HEK293 (cell line): ENCODE data around the gene CD164.

ENCODE experiments used
- CTCF ChIA-PET: fragments of 350-600 bp; formaldehyde crosslinking; extraction: SDS; loops from one replicate; lab custom pipeline; 2021; ENCODE audit warnings: antibody characterized with exemption; lab: Yijun Ruan, JAX
- POLR2A ChIA-PET: fragments of 300-600 bp; formaldehyde crosslinking; extraction: SDS; loops from one replicate; lab custom pipeline; 2020; ENCODE audit warnings: antibody characterized with exemption, inconsistent platforms; lab: Yijun Ruan, JAX
- H3K27ac ChIP-seq: fragments of 200-500 bp; sonication (Bioruptor generic); 2 replicates; pipeline ENCODE4 v1.5.1; 2014; ENCODE audit warnings: low read depth, low read length, control low read depth, inconsistent platforms; ENCODE audit errors: extremely low read depth
- H3K36me3 ChIP-seq, 2 experiments: fragments of 200-500 bp in 1 of 2; sonication (Bioruptor generic) in 1 of 2; 1 replicate in 1 of 2; 2 replicates in 1 of 2; pipeline ENCODE4 v1.5.1; 2014 to 2017; ENCODE audit warnings: inconsistent platforms in 2 of 2, low read length in 2 of 2; ENCODE audit not compliant: control insufficient read depth in 2 of 2, insufficient read depth in 1 of 2
- H3K4me1 ChIP-seq: fragments of 200-500 bp; sonication (Bioruptor generic); 2 replicates; pipeline ENCODE4 v1.5.1; 2014; ENCODE audit warnings: mild to moderate bottlenecking, low read length, inconsistent platforms; ENCODE audit not compliant: control insufficient read depth, insufficient read depth
- H3K4me3 ChIP-seq: 2 replicates; pipeline ENCODE4 v1.5.1; 2011; ENCODE audit warnings: low read depth, mild to moderate bottlenecking, control low read depth, low read length, moderate library complexity
- H3K9me3 ChIP-seq: fragments of 200-500 bp; sonication (Bioruptor generic); 2 replicates; pipeline ENCODE4 v1.5.1; 2014; ENCODE audit warnings: low read depth, low read length, inconsistent platforms; ENCODE audit not compliant: control insufficient read depth, insufficient read depth
- GLI4 ChIP-seq: fragments of 450-650 bp; formaldehyde crosslinking; IDR thresholded peaks from 2 replicates; pipeline ENCODE4 v1.5.1; 2016; ENCODE audit warnings: missing biosample characterization, missing genetic modification characterization
- GLIS1 ChIP-seq: fragments of 450-650 bp; formaldehyde crosslinking; IDR thresholded peaks from 2 replicates; pipeline ENCODE4 v1.5.1; 2016; ENCODE audit warnings: missing biosample characterization, missing genetic modification characterization
- KLF10 ChIP-seq: fragments of 450-650 bp; IDR thresholded peaks from 2 replicates; pipeline ENCODE4 v1.5.1; 2018; ENCODE audit warnings: missing biosample characterization, mild to moderate bottlenecking, missing genetic modification characterization
- MEIS1 ChIP-seq: sonication (generic); formaldehyde crosslinking; IDR thresholded peaks from 2 replicates; pipeline ENCODE4 v1.8.1; 2022; ENCODE audit warnings: missing genetic modification reagents, mild to moderate bottlenecking, borderline replicate concordance
- REPIN1 ChIP-seq: fragments of 450-650 bp; formaldehyde crosslinking; IDR thresholded peaks from 2 replicates; pipeline ENCODE4 v1.5.1; 2017; ENCODE audit warnings: missing biosample characterization, missing genetic modification characterization, low read depth
- SP2 ChIP-seq: fragments of 450-650 bp; formaldehyde crosslinking; IDR thresholded peaks from 2 replicates; pipeline ENCODE4 v1.5.1; 2016; ENCODE audit warnings: missing biosample characterization, missing genetic modification characterization
- YY1 ChIP-seq: fragments of 450-650 bp; formaldehyde crosslinking; IDR thresholded peaks from 2 replicates; pipeline ENCODE4 v1.5.1; 2018; ENCODE audit warnings: missing biosample characterization, missing genetic modification characterization
- ZFP37 ChIP-seq: fragments of 450-650 bp; formaldehyde crosslinking; IDR thresholded peaks from 2 replicates; pipeline ENCODE4 v1.5.1; 2016; ENCODE audit warnings: missing biosample characterization, missing genetic modification characterization
- ZNF146 ChIP-seq: fragments of 450-650 bp; formaldehyde crosslinking; IDR thresholded peaks from 2 replicates; pipeline ENCODE4 v1.5.1; 2016; ENCODE audit warnings: missing biosample characterization, missing genetic modification characterization
- ZNF24 ChIP-seq: fragments of 450-650 bp; formaldehyde crosslinking; IDR thresholded peaks from 2 replicates; pipeline ENCODE4 v1.5.1; 2016; ENCODE audit warnings: missing biosample characterization, missing genetic modification characterization
- ZNF311 ChIP-seq: fragments of 450-650 bp; formaldehyde crosslinking; IDR thresholded peaks from 2 replicates; pipeline ENCODE4 v1.5.1; 2017; ENCODE audit warnings: missing biosample characterization, missing genetic modification characterization, borderline replicate concordance
- ZNF37A ChIP-seq: fragments of 450-650 bp; IDR thresholded peaks from 2 replicates; pipeline ENCODE4 v1.5.1; 2018; ENCODE audit warnings: missing biosample characterization, missing genetic modification characterization
- ZNF394 ChIP-seq: fragments of 450-650 bp; formaldehyde crosslinking; IDR thresholded peaks from 2 replicates; pipeline ENCODE4 v1.5.1; 2016; ENCODE audit warnings: missing biosample characterization, missing genetic modification characterization, mild to moderate bottlenecking, moderate library complexity, borderline replicate concordance
- ZNF560 ChIP-seq: fragments of 450-650 bp; formaldehyde crosslinking; IDR thresholded peaks from 2 replicates; pipeline ENCODE4 v1.5.1; 2017; ENCODE audit warnings: missing biosample characterization, missing genetic modification characterization, borderline replicate concordance
- ZNF596 ChIP-seq: fragments of 450-650 bp; IDR thresholded peaks from 2 replicates; pipeline ENCODE4 v1.5.0; 2018; ENCODE audit warnings: missing biosample characterization, mild to moderate bottlenecking, missing genetic modification characterization, moderate library complexity
- ZNF660 ChIP-seq: fragments of 450-650 bp; IDR thresholded peaks from 2 replicates; pipeline ENCODE4 v1.5.1; 2018; ENCODE audit warnings: missing biosample characterization, mild to moderate bottlenecking, missing genetic modification characterization
- TF ChIP-seq, protein P1 (sequence below): fragments of 450-650 bp; formaldehyde crosslinking; IDR thresholded peaks from 2 replicates; pipeline ENCODE4 v1.5.1; 2016; ENCODE audit warnings: missing biosample characterization, missing genetic modification characterization
- TF ChIP-seq, protein P2 (sequence below): fragments of 450-650 bp; formaldehyde crosslinking; IDR thresholded peaks from 2 replicates; pipeline ENCODE4 v1.5.1; 2016; ENCODE audit warnings: missing biosample characterization, missing genetic modification characterization
- TF ChIP-seq, protein P3 (sequence below): fragments of 450-650 bp; formaldehyde crosslinking; IDR thresholded peaks from 2 replicates; pipeline ENCODE4 v1.5.1; 2016; ENCODE audit warnings: missing biosample characterization, missing genetic modification characterization
- TF ChIP-seq, protein P4 (sequence below): fragments of 450-650 bp; formaldehyde crosslinking; conservative IDR thresholded peaks from 2 replicates; pipeline ENCODE4 v1.5.1; 2016; ENCODE audit warnings: low read depth, missing biosample characterization, missing genetic modification characterization
- TF ChIP-seq, protein P5 (sequence below): fragments of 450-650 bp; formaldehyde crosslinking; IDR thresholded peaks from 2 replicates; pipeline ENCODE4 v1.5.1; 2016; ENCODE audit warnings: missing biosample characterization, missing genetic modification characterization

Gene CD164

DNA sequence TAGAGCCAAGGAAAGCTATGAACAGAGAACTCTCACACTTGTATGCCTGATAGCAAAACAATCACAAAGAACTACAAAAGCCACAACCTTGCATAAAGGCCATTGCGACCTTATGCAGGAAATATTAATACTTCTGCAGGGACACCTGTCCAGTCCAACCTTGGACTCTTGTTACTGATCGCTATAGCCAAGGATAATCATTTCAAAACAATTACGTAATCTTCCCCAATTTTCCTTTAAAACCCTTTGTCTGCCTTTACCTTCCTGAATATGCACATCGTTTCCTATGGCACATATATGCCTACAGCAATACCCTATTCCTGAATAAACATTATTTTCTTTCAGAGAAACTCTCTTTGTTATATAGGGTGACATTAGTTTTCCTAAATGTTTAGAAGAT lies 35.4 kb upstream of the CD164 start:
- Histone ChIP-seq H3K36me3 (no peaks in the 10 kb centered on the region), H3K9me3 (no peaks in the 10 kb centered on the region), H3K27ac (no peak overlapping the region), H3K4me3 (no peak overlapping the region), H3K4me1 (no peaks in the 10 kb centered on the region)
- POLR2A ChIA-PET: no interaction called here
- CTCF ChIA-PET: no interaction called here
- TF ChIP-seq, protein P1, sequence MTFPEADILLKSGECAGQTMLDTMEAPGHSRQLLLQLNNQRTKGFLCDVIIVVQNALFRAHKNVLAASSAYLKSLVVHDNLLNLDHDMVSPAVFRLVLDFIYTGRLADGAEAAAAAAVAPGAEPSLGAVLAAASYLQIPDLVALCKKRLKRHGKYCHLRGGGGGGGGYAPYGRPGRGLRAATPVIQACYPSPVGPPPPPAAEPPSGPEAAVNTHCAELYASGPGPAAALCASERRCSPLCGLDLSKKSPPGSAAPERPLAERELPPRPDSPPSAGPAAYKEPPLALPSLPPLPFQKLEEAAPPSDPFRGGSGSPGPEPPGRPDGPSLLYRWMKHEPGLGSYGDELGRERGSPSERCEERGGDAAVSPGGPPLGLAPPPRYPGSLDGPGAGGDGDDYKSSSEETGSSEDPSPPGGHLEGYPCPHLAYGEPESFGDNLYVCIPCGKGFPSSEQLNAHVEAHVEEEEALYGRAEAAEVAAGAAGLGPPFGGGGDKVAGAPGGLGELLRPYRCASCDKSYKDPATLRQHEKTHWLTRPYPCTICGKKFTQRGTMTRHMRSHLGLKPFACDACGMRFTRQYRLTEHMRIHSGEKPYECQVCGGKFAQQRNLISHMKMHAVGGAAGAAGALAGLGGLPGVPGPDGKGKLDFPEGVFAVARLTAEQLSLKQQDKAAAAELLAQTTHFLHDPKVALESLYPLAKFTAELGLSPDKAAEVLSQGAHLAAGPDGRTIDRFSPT (tag by site-specific recombination): no peak
- TF ChIP-seq ZNF37A (tag by site-specific recombination) (no peak), MEIS1 (no peak), REPIN1 (tag by site-specific recombination) (no peak), ZNF311 (tag by site-specific recombination) (no peak), ZNF24 (no peak), ZNF560 (tag by site-specific recombination) (no peak), SP2 (tag by site-specific recombination) (no peak), YY1 (tag by site-specific recombination) (no peak), KLF10 (tag by site-specific recombination) (no peak), GLIS1 (no peak), ZFP37 (tag by site-specific recombination) (no peak), ZNF596 (no peak), ZNF146 (tag by site-specific recombination) (no peak), ZNF660 (tag by site-specific recombination) (no peak)
- TF ChIP-seq, protein P2, sequence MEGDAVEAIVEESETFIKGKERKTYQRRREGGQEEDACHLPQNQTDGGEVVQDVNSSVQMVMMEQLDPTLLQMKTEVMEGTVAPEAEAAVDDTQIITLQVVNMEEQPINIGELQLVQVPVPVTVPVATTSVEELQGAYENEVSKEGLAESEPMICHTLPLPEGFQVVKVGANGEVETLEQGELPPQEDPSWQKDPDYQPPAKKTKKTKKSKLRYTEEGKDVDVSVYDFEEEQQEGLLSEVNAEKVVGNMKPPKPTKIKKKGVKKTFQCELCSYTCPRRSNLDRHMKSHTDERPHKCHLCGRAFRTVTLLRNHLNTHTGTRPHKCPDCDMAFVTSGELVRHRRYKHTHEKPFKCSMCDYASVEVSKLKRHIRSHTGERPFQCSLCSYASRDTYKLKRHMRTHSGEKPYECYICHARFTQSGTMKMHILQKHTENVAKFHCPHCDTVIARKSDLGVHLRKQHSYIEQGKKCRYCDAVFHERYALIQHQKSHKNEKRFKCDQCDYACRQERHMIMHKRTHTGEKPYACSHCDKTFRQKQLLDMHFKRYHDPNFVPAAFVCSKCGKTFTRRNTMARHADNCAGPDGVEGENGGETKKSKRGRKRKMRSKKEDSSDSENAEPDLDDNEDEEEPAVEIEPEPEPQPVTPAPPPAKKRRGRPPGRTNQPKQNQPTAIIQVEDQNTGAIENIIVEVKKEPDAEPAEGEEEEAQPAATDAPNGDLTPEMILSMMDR: no peak
- TF ChIP-seq, protein P3, sequence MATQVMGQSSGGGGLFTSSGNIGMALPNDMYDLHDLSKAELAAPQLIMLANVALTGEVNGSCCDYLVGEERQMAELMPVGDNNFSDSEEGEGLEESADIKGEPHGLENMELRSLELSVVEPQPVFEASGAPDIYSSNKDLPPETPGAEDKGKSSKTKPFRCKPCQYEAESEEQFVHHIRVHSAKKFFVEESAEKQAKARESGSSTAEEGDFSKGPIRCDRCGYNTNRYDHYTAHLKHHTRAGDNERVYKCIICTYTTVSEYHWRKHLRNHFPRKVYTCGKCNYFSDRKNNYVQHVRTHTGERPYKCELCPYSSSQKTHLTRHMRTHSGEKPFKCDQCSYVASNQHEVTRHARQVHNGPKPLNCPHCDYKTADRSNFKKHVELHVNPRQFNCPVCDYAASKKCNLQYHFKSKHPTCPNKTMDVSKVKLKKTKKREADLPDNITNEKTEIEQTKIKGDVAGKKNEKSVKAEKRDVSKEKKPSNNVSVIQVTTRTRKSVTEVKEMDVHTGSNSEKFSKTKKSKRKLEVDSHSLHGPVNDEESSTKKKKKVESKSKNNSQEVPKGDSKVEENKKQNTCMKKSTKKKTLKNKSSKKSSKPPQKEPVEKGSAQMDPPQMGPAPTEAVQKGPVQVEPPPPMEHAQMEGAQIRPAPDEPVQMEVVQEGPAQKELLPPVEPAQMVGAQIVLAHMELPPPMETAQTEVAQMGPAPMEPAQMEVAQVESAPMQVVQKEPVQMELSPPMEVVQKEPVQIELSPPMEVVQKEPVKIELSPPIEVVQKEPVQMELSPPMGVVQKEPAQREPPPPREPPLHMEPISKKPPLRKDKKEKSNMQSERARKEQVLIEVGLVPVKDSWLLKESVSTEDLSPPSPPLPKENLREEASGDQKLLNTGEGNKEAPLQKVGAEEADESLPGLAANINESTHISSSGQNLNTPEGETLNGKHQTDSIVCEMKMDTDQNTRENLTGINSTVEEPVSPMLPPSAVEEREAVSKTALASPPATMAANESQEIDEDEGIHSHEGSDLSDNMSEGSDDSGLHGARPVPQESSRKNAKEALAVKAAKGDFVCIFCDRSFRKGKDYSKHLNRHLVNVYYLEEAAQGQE: no peak
- TF ChIP-seq, all 188 proteins: peak for 0

DNA sequence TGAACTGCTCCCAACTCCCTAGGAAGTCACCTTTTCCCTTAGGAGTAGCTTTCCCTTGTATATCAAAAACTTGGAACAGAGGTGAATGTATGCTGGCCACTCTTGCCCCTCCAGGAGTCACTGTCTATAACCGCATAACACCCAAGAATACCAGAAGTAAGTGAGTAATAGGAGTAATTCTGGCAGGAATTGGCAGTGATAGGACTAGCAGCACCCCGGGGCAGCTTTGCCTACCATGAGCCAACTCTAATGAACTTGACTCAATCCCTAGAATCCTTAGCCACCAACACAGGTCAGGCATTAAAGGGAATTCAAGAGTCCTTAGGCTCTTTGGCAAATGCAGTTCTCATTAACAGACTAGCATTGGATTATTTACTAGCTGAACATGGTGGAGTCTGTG lies 28.8 kb upstream of the CD164 start:
- CTCF ChIA-PET: interaction anchor here (0.5 to 1.2 kb wide), 4 partner anchors 9 to 247 kb away, joined by 3 to 6 read pairs (median 3); no protein-coding TSS in a partner anchor
- H3K27ac ChIP-seq: no peak overlapping the region
- no peaks in the 10 kb centered on the region for H3K9me3 ChIP-seq
- H3K4me1 ChIP-seq: no peaks in the 10 kb centered on the region
- no peaks in the 10 kb centered on the region for H3K36me3 ChIP-seq
- POLR2A ChIA-PET: no interaction called here
- no peak overlapping the region for H3K4me3 ChIP-seq
- TF ChIP-seq, protein P4, sequence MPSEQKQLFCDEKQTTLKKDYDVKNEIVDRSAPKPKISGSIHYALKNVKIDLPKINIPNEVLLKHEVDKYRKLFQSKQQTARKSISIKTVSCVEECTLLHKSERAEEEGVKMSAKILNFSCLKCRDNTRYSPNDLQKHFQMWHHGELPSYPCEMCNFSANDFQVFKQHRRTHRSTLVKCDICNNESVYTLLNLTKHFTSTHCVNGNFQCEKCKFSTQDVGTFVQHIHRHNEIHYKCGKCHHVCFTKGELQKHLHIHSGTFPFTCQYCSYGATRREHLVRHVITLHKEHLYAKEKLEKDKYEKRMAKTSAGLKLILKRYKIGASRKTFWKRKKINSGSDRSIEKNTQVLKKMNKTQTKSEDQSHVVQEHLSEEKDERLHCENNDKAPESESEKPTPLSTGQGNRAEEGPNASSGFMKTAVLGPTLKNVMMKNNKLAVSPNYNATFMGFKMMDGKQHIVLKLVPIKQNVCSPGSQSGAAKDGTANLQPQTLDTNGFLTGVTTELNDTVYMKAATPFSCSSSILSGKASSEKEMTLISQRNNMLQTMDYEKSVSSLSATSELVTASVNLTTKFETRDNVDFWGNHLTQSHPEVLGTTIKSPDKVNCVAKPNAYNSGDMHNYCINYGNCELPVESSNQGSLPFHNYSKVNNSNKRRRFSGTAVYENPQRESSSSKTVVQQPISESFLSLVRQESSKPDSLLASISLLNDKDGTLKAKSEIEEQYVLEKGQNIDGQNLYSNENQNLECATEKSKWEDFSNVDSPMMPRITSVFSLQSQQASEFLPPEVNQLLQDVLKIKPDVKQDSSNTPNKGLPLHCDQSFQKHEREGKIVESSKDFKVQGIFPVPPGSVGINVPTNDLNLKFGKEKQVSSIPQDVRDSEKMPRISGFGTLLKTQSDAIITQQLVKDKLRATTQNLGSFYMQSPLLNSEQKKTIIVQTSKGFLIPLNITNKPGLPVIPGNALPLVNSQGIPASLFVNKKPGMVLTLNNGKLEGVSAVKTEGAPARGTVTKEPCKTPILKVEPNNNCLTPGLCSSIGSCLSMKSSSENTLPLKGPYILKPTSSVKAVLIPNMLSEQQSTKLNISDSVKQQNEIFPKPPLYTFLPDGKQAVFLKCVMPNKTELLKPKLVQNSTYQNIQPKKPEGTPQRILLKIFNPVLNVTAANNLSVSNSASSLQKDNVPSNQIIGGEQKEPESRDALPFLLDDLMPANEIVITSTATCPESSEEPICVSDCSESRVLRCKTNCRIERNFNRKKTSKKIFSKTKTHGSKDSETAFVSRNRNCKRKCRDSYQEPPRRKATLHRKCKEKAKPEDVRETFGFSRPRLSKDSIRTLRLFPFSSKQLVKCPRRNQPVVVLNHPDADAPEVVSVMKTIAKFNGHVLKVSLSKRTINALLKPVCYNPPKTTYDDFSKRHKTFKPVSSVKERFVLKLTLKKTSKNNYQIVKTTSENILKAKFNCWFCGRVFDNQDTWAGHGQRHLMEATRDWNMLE (tag by site-specific recombination): no peak
- TF ChIP-seq ZNF394 (tag by site-specific recombination) (no peak), GLI4 (tag by site-specific recombination) (no peak)
- TF ChIP-seq, protein P5, sequence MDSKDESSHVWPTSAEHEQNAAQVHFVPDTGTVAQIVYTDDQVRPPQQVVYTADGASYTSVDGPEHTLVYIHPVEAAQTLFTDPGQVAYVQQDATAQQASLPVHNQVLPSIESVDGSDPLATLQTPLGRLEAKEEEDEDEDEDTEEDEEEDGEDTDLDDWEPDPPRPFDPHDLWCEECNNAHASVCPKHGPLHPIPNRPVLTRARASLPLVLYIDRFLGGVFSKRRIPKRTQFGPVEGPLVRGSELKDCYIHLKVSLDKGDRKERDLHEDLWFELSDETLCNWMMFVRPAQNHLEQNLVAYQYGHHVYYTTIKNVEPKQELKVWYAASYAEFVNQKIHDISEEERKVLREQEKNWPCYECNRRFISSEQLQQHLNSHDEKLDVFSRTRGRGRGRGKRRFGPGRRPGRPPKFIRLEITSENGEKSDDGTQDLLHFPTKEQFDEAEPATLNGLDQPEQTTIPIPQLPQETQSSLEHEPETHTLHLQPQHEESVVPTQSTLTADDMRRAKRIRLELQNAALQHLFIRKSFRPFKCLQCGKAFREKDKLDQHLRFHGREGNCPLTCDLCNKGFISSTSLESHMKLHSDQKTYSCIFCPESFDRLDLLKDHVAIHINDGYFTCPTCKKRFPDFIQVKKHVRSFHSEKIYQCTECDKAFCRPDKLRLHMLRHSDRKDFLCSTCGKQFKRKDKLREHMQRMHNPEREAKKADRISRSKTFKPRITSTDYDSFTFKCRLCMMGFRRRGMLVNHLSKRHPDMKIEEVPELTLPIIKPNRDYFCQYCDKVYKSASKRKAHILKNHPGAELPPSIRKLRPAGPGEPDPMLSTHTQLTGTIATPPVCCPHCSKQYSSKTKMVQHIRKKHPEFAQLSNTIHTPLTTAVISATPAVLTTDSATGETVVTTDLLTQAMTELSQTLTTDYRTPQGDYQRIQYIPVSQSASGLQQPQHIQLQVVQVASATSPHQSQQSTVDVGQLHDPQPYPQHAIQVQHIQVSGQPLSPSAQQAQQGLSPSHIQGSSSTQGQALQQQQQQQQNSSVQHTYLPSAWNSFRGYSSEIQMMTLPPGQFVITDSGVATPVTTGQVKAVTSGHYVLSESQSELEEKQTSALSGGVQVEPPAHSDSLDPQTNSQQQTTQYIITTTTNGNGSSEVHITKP (tag by site-specific recombination): no peak
